ENCODE results near the gene CHD3.
"Not testable (repeated sequence)": the region's sequence is repeated elsewhere in the genome, so short reads cannot be mapped to it uniquely, and the experiment has no call there.

The CHD3 gene

DNA sequence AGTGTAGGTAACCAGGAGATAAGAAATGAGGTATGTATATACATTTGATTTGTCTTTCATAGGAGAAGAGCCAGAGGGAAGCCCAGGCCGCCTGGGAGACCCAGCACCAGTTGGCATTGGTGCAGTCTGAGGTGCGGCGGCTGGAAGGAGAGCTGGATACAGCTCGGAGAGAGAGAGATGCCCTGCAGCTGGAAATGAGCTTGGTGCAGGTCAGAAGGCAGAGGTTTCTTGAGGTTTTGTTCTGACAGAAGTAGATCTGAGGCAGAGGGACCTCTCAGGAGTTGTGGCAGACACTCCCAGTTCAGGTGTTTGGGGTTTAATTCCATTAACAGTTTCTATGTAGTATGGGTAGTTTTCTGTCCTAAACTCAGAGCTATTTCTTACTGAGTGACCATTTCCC lies 51.4 kb downstream of the CHD3 start:
- DNase-seq = no peak

DNA sequence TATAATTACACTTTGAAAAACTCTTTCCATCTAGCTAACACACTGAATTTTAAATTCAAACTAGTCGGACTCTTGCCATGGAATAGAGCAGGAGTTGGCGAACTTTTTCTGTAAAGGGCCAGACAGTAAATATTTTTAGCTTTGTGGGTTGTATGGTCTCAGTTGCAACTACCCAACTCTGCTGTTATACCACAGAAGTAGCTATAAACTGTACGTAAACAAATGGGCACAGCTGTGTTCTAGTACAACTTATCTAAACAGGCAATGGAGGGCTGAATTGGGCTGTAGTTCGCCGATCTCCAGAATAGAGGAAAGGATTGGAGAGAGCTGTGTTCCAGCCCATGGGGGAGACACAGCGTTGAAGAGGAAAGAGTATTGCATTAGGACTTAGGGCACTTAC lies 52.2 kb downstream of the CHD3 start:
- DNase-seq = no peak

DNA sequence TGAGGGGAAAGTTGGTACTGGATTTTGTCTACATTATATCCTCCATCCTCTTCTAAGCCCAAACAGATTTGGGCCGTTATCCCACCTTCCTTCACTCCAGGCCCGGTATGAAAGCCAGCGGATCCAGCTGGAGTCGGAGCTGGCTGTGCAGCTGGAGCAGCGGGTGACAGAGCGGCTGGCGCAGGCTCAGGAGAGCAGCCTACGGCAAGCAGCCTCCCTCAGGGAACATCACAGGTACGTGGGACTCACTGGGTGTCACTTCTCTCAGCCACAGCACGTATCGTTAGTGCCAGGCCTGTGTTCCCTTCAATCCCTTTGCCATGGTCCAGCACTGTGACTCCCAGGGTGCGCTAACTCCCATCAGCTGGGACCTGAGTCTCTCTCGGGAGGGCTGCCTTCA lies 54.7 kb downstream of the CHD3 start:
- DNase-seq = no peak

DNA sequence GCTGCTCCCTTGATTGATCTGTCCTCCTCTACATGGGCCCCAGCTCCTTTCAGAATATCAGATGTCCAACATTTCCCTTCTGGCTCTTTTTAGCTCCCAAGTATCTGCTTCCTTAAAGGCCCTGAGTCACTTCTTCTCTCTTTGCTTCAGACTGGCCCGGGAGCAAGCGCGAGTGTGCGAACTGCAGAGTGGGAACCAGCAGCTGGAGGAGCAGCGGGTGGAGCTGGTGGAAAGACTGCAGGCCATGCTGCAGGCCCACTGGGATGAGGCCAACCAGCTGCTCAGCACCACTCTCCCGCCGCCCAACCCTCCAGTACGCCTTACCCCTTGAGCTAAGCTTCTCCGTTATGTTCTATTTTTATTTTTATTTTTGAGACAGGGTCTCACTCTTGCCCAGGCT lies 55.7 kb downstream of the CHD3 start:
- DNase-seq = no peak

DNA sequence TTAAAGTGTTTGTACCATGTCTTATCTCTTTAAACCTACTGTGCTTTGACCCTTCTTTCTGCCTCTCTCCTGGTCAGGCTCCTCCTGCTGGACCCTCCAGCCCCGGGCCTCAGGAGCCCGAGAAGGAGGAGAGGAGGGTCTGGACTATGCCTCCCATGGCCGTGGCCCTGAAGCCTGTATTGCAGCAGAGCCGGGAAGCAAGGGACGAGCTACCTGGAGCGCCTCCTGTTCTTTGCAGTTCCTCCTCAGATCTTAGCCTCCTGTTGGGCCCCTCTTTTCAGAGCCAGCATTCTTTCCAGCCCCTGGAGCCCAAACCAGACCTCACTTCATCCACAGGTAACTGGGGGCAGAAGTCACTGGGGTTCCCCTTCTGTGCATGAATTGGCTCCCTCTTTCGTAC lies 57.1 kb downstream of the CHD3 start:
- no peak for DNase-seq

DNA sequence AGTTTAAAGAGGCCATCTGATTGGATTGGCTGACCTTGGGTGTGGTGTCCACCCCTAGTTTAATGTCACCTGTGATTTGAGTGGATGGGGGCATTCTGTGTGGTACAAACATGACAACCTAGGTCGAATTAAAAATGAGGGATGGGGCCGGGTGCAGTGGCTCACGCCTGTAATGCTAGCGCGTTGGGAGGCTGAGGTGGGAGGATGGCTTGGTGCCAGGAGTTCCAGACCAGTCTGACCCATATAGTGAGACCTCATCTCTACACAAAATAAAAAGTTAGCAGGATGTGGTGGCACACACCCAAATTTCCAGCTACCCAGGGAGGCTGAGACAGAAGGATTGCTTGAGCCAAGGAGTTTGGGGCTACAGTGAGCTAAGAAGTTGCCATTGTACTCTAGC lies 57.9 kb downstream of the CHD3 start:
- DNase-seq = no peak

DNA sequence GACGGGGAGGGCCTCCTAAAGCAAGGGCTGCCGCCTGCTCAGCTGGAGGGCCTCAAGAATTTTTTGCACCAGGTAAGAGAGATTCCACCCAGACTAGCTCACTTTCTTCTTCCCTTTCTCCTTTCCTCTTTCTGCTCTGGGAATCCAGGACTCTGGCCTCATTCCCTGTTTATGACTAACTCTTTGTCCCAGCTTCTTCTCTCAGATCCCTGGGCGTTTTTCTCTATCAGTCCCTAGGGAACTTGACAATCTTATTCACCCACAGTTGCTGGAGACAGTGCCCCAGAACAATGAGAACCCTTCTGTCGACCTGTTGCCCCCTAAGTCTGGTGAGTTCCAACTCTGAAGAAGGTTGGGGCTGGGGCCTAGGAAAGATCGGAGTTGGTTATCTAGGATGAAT lies 59.1 kb downstream of the CHD3 start:
- DNase-seq = no peak

DNA sequence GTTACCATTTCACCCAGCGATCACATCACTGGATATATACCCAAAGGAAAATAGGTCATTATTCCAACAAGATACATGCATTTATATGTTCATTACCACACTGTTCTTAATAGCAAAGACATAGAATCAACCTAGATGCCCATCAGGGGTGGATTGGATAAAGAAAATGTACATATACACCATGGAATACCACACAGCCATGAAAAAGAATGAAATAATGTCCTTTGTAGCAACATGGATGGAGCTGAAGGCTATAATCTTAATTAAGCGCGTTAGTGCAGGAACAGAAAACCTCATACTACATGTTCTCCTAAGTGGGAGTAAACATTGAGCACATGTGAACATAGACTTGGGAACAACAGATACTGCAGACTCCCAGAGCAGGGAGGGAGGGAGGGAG lies 62.0 kb downstream of the CHD3 start:
- no peak for DNase-seq

DNA sequence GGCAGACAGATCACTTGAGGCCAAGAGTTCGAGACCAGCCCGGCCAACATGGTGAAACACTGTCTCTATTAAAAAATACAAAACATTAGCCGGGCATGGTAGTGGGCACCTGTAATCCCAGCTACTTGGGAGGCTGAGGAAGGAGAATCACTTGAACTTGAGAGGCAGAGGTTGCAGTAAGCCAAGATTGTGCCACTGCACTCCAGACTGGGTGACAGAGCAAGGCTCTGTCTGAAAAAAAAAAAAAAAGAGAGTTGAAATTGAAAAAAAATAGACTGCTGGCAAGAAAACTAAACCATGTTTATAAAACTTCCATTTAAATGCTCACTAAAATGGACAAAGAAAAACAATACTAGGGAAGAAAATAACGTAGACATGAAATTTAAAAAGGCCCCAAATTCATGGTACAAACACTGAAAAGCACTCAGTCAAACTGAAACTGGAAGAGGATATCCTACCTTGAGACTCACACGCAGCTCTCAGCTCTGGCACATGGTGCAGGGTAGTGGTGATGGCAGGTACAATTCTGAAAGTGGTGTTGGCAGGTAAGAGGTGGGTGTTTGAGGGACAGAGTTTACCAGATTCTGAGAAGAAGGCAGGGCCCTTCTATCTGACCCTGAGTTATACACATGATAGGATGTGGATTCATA lies 62.7 kb downstream of the CHD3 start:
- DNase-seq = no peak

DNA sequence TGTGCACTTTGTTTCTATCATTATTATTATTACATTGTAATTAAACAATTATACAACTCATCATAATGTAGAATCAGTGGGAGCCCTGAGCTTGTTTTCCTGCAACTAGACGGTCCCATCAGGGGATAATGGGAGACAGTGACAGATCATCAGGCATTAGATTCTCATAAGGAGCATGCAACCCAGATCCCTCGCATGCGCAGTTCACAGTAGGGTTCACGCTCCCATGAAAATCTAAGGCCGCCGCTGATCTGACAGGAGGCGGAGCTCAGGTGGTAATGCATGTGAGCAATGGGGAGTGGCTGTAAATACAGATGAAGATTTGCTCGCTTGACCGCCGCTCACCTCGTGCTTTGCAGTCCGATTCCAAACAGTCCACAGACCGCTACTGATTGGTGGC lies 64.7 kb downstream of the CHD3 start:
- not testable (repeated sequence) for DNase-seq

DNA sequence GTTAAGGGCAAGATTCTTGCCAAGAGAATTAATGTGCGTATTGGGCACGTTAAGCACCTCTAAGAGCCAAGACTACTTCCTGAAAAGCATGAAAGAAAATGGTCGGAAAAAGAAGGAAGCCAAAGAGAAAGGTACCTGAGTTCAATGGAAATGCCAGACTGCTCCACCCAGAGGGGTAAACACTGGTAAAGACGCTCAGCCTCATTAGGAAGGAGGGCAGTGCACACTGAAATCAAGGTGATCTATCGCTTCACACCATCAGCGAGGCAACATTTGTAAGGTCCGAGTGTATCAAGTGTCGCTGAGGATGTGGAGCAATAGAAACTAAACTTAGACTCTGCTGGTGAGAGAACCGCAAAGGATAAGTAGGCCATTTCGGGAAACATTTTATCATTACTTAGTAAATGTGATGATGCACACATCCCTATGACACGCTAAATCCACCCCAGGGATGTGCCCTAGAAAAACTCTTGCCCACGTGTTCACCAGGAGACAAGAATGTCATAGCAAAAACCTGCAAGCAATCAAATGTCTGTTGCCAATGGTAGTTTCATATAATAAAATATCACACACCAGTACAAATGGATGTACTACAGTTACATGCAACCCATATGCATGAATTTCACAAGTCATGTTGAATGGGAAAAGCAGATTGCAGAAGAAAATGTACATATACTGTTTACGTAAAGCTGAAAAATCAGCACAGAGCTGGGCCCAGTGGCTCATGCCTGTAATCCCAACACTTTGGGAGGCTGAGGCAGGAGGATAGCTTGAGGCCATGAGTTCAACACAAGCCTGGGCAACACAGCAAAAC lies 67.0 kb downstream of the CHD3 start:
- DNase-seq = no peak

DNA sequence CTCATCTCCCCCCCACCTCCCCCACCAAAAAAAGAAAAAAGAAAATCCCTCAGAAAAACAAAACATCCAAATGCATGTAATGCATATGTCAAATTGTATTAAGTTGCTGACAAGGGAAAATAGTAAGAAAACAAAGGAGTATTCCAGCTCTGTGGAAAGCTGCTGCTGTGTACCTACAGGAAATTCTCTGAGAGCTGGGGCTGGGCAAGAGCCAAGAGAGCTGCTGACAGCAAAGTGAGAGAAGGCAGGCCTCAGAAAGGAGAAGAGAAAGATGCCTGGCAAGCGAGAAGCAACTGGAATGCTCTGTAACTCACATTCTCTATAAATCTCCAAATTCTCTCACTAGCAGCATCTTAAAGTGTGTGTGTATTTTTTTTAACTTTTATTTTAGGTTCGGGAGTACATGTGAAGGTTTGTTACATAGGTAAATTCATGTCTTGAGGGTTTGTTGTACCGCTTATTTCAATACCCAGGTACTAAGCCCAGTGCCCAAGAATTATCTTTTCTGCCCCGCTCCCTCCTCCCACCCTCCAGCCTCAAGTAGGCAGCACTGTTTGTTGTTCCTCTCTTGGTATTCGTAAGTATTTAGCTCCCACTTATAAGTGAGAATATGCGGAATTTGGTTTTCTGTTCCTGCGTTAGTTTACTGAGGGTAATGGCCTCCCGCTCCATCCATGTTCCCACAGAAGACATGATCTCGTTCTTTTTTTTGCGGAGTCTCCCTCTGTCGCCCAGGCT lies 67.8 kb downstream of the CHD3 start:
- DNase-seq = no peak

DNA sequence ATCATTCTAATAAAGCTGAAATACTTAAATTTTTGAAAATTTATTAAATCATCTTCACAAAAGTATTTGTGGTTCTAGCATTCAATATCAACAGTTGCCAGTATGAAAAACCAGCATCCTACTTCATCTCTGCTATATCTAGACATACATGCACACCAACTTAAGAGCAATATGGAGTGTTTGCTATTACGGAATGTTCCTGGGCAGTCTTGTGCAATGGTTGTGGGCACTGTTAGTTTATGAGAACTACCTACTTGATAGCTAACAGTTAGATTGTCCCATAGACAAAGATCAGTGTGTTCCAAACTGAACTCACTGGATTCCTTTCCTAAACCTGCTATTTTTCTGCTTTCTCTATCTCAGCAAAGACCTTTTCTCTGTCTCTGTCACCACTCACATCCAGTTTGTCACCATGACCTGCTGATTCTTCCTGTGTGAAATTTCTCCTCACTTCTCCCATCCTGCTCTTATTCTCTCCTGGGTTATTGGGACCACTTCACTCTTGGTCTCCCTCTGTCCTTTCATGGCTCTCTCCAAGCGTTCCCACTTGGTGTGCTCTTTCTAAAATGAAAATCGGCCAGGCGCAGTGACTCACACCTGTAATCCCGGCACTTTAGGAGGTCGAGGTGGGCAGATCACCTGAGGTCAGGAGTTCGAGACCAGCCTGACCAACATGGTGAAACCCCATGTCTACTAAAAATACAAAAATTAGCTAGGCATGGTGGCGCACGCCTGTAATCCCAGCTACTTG lies 71.1 kb downstream of the CHD3 start:
- DNase-seq = no peak

DNA sequence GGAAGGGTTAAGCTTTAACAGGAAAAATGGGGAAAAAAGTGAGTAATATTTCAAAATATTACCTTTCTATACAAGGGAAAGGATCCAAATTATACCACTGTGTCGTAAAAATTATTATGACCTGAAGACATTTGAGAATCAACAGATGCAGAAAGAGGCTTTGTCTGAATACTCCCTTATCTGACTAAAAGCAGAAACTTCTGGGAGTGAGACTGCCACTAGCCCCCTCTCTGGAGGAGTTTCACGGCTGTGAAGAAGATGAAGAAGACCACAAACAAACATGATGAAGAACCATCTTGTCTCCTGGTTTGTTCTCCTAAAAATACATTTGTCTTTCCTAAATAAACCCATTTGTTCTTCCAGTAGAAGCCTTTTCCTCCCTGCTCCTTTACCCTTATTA lies 72.8 kb downstream of the CHD3 start:
- no peak for DNase-seq

Data from NCI-H1436 treated with DMSO at 0.1 percent for 48 hours (cell line).